PC-9 (cell line): ENCODE results near the gene RIPPLY2.

ENCODE experiments used
- EZH2 ChIP-seq: fragments of 200-600 bp; sonication (generic); IDR thresholded peaks from 2 replicates; pipeline ENCODE4 v1.8.0; 2017; ENCODE audit warnings: antibody characterized with exemption, low read depth
- TF ChIP-seq, protein P1 (sequence below): fragments of 200-600 bp; sonication (generic); conservative IDR thresholded peaks from 2 replicates; pipeline ENCODE4 v1.6.1; 2017; ENCODE audit warnings: mixed run types, antibody characterized with exemption, mild to moderate bottlenecking, moderate library complexity

DNA sequence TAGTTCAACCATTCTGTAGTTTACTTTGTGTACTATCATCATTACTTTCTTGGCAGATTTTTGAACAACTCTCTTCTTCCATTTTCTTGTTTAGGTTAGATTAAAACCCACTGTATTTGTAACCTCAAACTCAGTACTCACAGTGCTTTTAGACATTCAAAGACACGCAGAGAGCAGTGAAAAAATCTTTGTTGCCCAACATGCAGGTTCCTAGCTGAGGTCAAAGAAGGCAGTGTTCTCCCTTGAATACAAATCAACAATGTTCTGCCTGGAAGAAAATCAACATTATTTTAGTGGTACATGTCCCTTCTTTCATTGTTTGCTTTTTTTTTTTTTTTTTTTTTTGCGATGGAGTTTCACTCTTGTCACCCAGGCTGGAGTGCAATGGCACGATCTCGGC is 17.5 kb downstream of the RIPPLY2 start:
- TF ChIP-seq, protein P1, sequence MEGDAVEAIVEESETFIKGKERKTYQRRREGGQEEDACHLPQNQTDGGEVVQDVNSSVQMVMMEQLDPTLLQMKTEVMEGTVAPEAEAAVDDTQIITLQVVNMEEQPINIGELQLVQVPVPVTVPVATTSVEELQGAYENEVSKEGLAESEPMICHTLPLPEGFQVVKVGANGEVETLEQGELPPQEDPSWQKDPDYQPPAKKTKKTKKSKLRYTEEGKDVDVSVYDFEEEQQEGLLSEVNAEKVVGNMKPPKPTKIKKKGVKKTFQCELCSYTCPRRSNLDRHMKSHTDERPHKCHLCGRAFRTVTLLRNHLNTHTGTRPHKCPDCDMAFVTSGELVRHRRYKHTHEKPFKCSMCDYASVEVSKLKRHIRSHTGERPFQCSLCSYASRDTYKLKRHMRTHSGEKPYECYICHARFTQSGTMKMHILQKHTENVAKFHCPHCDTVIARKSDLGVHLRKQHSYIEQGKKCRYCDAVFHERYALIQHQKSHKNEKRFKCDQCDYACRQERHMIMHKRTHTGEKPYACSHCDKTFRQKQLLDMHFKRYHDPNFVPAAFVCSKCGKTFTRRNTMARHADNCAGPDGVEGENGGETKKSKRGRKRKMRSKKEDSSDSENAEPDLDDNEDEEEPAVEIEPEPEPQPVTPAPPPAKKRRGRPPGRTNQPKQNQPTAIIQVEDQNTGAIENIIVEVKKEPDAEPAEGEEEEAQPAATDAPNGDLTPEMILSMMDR, result no peak
- TF ChIP-seq EZH2, result no peak
